ENCODE measurements around the gene NEMF. TPM values are rescaled to one million over a fixed set of nuclear protein-coding genes. Genes with fewer than 3 reads are reported as not detected.

The NEMF gene
- polyA plus RNA-seq, 1 donor from 2014 or later: 91.0 TPM

DNA sequence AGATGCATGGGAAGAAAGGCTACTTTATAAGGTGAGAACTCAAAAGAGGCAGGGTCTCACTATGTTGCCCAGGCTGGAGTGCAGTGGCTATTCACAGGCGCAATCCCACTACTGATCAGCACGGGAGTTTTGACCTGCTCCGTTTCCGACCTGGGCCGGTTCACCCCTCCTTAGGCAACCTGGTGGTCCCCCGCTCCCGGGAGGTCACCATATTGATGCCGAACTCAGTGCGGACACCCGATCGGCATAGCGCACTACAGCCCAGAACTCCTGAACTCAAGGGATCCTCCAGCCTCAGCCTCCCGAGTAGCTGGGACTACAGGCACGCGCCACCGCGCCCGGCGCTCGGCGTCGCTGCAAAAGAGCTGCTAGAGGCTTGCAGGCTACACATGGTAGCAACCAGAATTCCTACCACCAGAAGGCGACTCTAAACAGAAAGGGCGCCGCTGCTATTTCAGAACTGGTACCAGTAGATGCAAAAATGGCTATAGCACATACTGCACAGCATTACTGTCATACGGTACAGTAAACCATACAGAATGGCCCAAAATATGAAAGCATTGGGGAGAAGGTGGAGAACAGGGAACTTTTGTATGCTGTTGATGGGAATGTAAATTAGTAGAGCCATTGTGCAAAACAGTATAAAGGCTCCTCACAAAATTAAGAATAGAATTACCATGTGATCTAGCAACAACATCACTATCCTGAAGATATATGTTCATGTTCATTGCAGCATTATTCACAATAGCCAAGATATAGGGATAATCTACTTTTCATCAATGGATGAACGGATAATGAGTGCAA lies 1.2 kb upstream of the NEMF start:
- Histone ChIP-seq H3K4me3 (ENCODE audit: low read length) (peak overlapping the region; percentile 82), H3K27ac (ENCODE audit: low read length) (peak overlapping the region; percentile 96), H3K9me2 (ENCODE audit: insufficient read depth, low read length) (no peaks in the 10 kb centered on the region), H2AFZ (ENCODE audit: low read depth, low read length) (no peak overlapping the region), H3K4me2 (ENCODE audit: low read length) (no peak overlapping the region), H3F3A (ENCODE audit: insufficient read depth, low read length, poor library complexity, severe bottlenecking) (no peaks in the 10 kb centered on the region), H3K9me3 (ENCODE audit: low read length) (no peaks in the 10 kb centered on the region), H3K27me3 (ENCODE audit: insufficient read depth, low read depth, low read length) (no peaks in the 10 kb centered on the region), H3K9ac (ENCODE audit: low read length) (no peak overlapping the region), H4K20me1 (ENCODE audit: insufficient read depth) (no peaks in the 10 kb centered on the region), H3K79me2 (replicated peaks; ENCODE audit: insufficient read depth, low read length) (peaks cover 35% of the 10 kb centered on the region), H3K36me3 (ENCODE audit: insufficient read depth, low read length) (peaks cover 5% of the 10 kb centered on the region)
- TF ChIP-seq, protein P1, sequence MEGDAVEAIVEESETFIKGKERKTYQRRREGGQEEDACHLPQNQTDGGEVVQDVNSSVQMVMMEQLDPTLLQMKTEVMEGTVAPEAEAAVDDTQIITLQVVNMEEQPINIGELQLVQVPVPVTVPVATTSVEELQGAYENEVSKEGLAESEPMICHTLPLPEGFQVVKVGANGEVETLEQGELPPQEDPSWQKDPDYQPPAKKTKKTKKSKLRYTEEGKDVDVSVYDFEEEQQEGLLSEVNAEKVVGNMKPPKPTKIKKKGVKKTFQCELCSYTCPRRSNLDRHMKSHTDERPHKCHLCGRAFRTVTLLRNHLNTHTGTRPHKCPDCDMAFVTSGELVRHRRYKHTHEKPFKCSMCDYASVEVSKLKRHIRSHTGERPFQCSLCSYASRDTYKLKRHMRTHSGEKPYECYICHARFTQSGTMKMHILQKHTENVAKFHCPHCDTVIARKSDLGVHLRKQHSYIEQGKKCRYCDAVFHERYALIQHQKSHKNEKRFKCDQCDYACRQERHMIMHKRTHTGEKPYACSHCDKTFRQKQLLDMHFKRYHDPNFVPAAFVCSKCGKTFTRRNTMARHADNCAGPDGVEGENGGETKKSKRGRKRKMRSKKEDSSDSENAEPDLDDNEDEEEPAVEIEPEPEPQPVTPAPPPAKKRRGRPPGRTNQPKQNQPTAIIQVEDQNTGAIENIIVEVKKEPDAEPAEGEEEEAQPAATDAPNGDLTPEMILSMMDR (IDR thresholded peaks at IDR 0.05; ENCODE audit: poor library complexity, severe bottlenecking): peak; percentile 26
- TF ChIP-seq RAD21 (conservative IDR thresholded peaks at IDR 0.05): no peak

DNA sequence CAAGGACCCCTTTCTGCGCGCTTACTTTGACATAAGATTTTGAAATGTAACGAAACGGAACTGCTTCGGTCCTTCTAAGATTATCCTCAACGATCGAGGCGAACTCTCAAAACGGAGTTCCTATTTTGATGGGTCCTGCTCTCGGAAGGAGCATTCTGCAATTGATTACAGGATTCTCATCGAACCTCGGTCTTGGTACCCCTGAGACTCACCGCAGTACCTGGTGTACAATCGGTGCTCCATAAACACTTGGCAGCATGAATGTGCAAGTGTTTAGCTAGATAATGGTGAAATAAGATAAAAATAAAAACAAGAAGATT lies 530 bp upstream of the NEMF start:
- Histone ChIP-seq H3F3A (ENCODE audit: insufficient read depth, low read length, poor library complexity, severe bottlenecking) (no peaks in the 10 kb centered on the region), H4K20me1 (ENCODE audit: insufficient read depth) (no peaks in the 10 kb centered on the region), H2AFZ (ENCODE audit: low read depth, low read length) (peak overlapping the region; percentile 99), H3K4me2 (ENCODE audit: low read length) (no peak overlapping the region), H3K9ac (ENCODE audit: low read length) (peak overlapping the region; percentile 89), H3K27ac (ENCODE audit: low read length) (peak overlapping the region; percentile 96), H3K36me3 (ENCODE audit: insufficient read depth, low read length) (peaks cover 5% of the 10 kb centered on the region), H3K4me3 (ENCODE audit: low read length) (peak overlapping the region; percentile 82), H3K9me3 (ENCODE audit: low read length) (no peaks in the 10 kb centered on the region), H3K79me2 (replicated peaks; ENCODE audit: insufficient read depth, low read length) (peaks cover 35% of the 10 kb centered on the region), H3K9me2 (ENCODE audit: insufficient read depth, low read length) (no peaks in the 10 kb centered on the region), H3K27me3 (ENCODE audit: insufficient read depth, low read depth, low read length) (no peaks in the 10 kb centered on the region)
- TF ChIP-seq MXI1 (conservative IDR thresholded peaks at IDR 0.05; ENCODE audit: poor library complexity, severe bottlenecking) (no peak), EZH2 (IDR thresholded peaks at IDR 0.05; ENCODE audit: borderline replicate concordance, insufficient read depth, low read length, poor library complexity, severe bottlenecking) (no peak), POLR2AphosphoS5 (IDR thresholded peaks at IDR 0.05) (no peak), EP300 (conservative IDR thresholded peaks at IDR 0.05; ENCODE audit: poor library complexity, severe bottlenecking) (no peak), RAD21 (conservative IDR thresholded peaks at IDR 0.05) (no peak), TAF1 (IDR thresholded peaks at IDR 0.05; ENCODE audit: low read depth) (no peak), SMC3 (conservative IDR thresholded peaks at IDR 0.05; ENCODE audit: poor library complexity) (no peak)
- TF ChIP-seq, protein P2, sequence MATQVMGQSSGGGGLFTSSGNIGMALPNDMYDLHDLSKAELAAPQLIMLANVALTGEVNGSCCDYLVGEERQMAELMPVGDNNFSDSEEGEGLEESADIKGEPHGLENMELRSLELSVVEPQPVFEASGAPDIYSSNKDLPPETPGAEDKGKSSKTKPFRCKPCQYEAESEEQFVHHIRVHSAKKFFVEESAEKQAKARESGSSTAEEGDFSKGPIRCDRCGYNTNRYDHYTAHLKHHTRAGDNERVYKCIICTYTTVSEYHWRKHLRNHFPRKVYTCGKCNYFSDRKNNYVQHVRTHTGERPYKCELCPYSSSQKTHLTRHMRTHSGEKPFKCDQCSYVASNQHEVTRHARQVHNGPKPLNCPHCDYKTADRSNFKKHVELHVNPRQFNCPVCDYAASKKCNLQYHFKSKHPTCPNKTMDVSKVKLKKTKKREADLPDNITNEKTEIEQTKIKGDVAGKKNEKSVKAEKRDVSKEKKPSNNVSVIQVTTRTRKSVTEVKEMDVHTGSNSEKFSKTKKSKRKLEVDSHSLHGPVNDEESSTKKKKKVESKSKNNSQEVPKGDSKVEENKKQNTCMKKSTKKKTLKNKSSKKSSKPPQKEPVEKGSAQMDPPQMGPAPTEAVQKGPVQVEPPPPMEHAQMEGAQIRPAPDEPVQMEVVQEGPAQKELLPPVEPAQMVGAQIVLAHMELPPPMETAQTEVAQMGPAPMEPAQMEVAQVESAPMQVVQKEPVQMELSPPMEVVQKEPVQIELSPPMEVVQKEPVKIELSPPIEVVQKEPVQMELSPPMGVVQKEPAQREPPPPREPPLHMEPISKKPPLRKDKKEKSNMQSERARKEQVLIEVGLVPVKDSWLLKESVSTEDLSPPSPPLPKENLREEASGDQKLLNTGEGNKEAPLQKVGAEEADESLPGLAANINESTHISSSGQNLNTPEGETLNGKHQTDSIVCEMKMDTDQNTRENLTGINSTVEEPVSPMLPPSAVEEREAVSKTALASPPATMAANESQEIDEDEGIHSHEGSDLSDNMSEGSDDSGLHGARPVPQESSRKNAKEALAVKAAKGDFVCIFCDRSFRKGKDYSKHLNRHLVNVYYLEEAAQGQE (IDR thresholded peaks at IDR 0.05; ENCODE audit: borderline replicate concordance): no peak
- TF ChIP-seq, protein P1 (IDR thresholded peaks at IDR 0.05; ENCODE audit: poor library complexity, severe bottlenecking): no peak
